Endodermal cell (in vitro differentiated cells): ENCODE measurements around the gene MAP4K3. TPM values are rescaled to one million over a fixed set of nuclear protein-coding genes. Genes with fewer than 3 reads are reported as not detected.

Experiments used
- DNase-seq: peaks from one replicate; pipeline ENCODE4 v3.0.0-alpha.2; 2017
- H3K27ac ChIP-seq: 2 replicates; pipeline ENCODE4 v1.5.1; 2013; ENCODE audit warnings: mild to moderate bottlenecking, low read depth, low read length, moderate library complexity
- H3K27me3 ChIP-seq: 2 replicates; pipeline ENCODE4 v1.6.1; 2013; ENCODE audit warnings: mild to moderate bottlenecking, low read length, moderate library complexity; ENCODE audit not compliant: insufficient read depth, control insufficient read depth, poor library complexity, severe bottlenecking
- H3K36me3 ChIP-seq: 2 replicates; pipeline ENCODE4 v1.7.0; 2013; ENCODE audit warnings: mild to moderate bottlenecking, low read length, moderate library complexity; ENCODE audit not compliant: control insufficient read depth, insufficient read depth
- H3K4me1 ChIP-seq: one replicate; pipeline ENCODE4 v1.7.0; 2013; ENCODE audit warnings: low read length; ENCODE audit not compliant: control insufficient read depth, insufficient read depth
- H3K4me3 ChIP-seq: 2 replicates; pipeline ENCODE4 v1.5.1; 2013; ENCODE audit warnings: mild to moderate bottlenecking, low read length, moderate library complexity
- H3K9ac ChIP-seq: 2 replicates; pipeline ENCODE4 v1.6.1; 2013; ENCODE audit warnings: mild to moderate bottlenecking, low read length, moderate library complexity; ENCODE audit not compliant: poor library complexity, severe bottlenecking; ENCODE audit errors: extremely low read depth
- H3K9me3 ChIP-seq: 2 replicates; pipeline ENCODE4 v1.6.1; 2013; ENCODE audit warnings: mild to moderate bottlenecking, low read length, moderate library complexity; ENCODE audit not compliant: control insufficient read depth
- H3K27ac Mint-ChIP-seq: 2 replicates; pipeline ENCODE4 v1.8.0; 2020; ENCODE audit warnings: mixed read lengths
- H3K27me3 Mint-ChIP-seq: 2 replicates; pipeline ENCODE4 v1.8.0; 2021; ENCODE audit warnings: mild to moderate bottlenecking, mixed read lengths; ENCODE audit not compliant: insufficient read depth
- H3K36me3 Mint-ChIP-seq: 2 replicates; pipeline ENCODE4 v1.8.0; 2020; ENCODE audit warnings: low read depth, mixed read lengths
- H3K4me1 Mint-ChIP-seq: 2 replicates; pipeline ENCODE4 v1.8.0; 2020; ENCODE audit warnings: mixed read lengths
- H3K4me3 Mint-ChIP-seq: 2 replicates; pipeline ENCODE4 v1.8.0; 2020; ENCODE audit warnings: mild to moderate bottlenecking, moderate library complexity, mixed read lengths
- H3K9me3 Mint-ChIP-seq: 2 replicates; pipeline ENCODE4 v1.8.0; 2020; ENCODE audit warnings: mild to moderate bottlenecking, mixed read lengths
- CTCF ChIP-seq: fragments of 200-600 bp; sonication (generic); conservative IDR thresholded peaks from 2 replicates; pipeline ENCODE4 v1.5.0; 2021; ENCODE audit warnings: antibody characterized with exemption, mild to moderate bottlenecking
- WGBS, 2 experiments: methylation state at CpG; one replicate each; pipeline versions ENCODE4 v1.1.5 to v1.1.7; 2013; ENCODE audit warnings: missing lambda C conversion rate in 2 of 2, mixed read lengths in 1 of 2; ENCODE audit not compliant: insufficient coverage in 1 of 2, insufficient read length in 1 of 2; 5-methylcytosine and 5-hydroxymethylcytosine counted together
- total RNA-seq, 2 donors: library from RNA; stranded (reverse); fragmentation: NEBNext Ultra II Directional in 1 of 2; extraction: Animal tissue kit (Norgen Biotek cat#: 25700) in 1 of 2; gene quantifications; 2 replicates in 1 of 2; 3 replicates in 1 of 2; pipeline ENCODE4 v1.2.1, GENCODE V29; 2021

Gene MAP4K3
- total RNA-seq, 2 donors from 2014 or later = 39.1 to 45.5 TPM

GRCh38 chr2:39399570-39399969 lies 37.5 kb downstream of the MAP4K3 start:
- Mint-ChIP-seq H3K27ac (peak overlapping the region; percentile 54), H3K27me3 (no peaks in the 10 kb centered on the region), H3K4me3 (no peak overlapping the region), H3K36me3 (peaks cover 2% of the 10 kb centered on the region), H3K9me3 (no peaks in the 10 kb centered on the region), H3K4me1 (peaks cover 23% of the 10 kb centered on the region)
- no peaks in the 10 kb centered on the region for H3K4me1 ChIP-seq
- H3K9ac ChIP-seq = no peak overlapping the region
- WGBS, 2 experiments = 89% methylated on average over 1 of the region's 1 CpG; no CpG with 5 or more reads in 1 of the 2 experiments
- H3K27me3 ChIP-seq = no peaks in the 10 kb centered on the region
- no peak for TF ChIP-seq CTCF
- H3K9me3 ChIP-seq = no peaks in the 10 kb centered on the region
- no peaks in the 10 kb centered on the region for H3K36me3 ChIP-seq
- no peak overlapping the region for H3K27ac ChIP-seq
- no peak for DNase-seq
- H3K4me3 ChIP-seq = no peak overlapping the region

- H3K36me3 Mint-ChIP-seq = peaks cover 4% of the 10 kb centered on the region
- Histone ChIP-seq H3K27me3 (no peaks in the 10 kb centered on the region), H3K9ac (no peak overlapping the region), H3K4me3 (no peak overlapping the region), H3K27ac (no peak overlapping the region), H3K4me1 (no peaks in the 10 kb centered on the region), H3K9me3 (no peaks in the 10 kb centered on the region), H3K36me3 (peaks cover 3% of the 10 kb centered on the region)
- no peaks in the 10 kb centered on the region for H3K27me3 Mint-ChIP-seq
- 99 to 100% methylated on average over 1 to 2 of the region's 2 CpGs for WGBS, 2 experiments
- no peak for DNase-seq
- no peaks in the 10 kb centered on the region for H3K9me3 Mint-ChIP-seq
- TF ChIP-seq CTCF = no peak
- H3K27ac Mint-ChIP-seq = no peak overlapping the region
- no peak overlapping the region for H3K4me3 Mint-ChIP-seq
- peaks cover 14% of the 10 kb centered on the region for H3K4me1 Mint-ChIP-seq
These were observed 41.8 kb downstream of the MAP4K3 start for GRCh38 chr2:39395313-39395712.

- Histone ChIP-seq H3K4me1 (no peaks in the 10 kb centered on the region), H3K9me3 (no peaks in the 10 kb centered on the region), H3K27me3 (no peaks in the 10 kb centered on the region), H3K27ac (no peak overlapping the region), H3K36me3 (peaks cover 3% of the 10 kb centered on the region), H3K4me3 (no peak overlapping the region), H3K9ac (no peak overlapping the region)
- no peak overlapping the region for H3K27ac Mint-ChIP-seq
- no peak for TF ChIP-seq CTCF
- no peak for DNase-seq
- no peaks in the 10 kb centered on the region for H3K27me3 Mint-ChIP-seq
- peaks cover 4% of the 10 kb centered on the region for H3K36me3 Mint-ChIP-seq
- H3K4me3 Mint-ChIP-seq = no peak overlapping the region
- peaks cover 13% of the 10 kb centered on the region for H3K4me1 Mint-ChIP-seq
- no peaks in the 10 kb centered on the region for H3K9me3 Mint-ChIP-seq
- WGBS, 2 experiments = 89 to 100% methylated on average over 2 to 5 of the region's 5 CpGs
These were observed 42.5 kb downstream of the MAP4K3 start for GRCh38 chr2:39394516-39394961.
